ENCODE measurements around the gene NUP93. TPM values are rescaled to one million over a fixed set of nuclear protein-coding genes. Genes with fewer than 3 reads are reported as not detected.

NUP93 gene
- total RNA-seq, 1 experiment from 2014 or later = 144 TPM

GRCh38 chr16:56688762-56689161 lies 41.2 kb upstream of the NUP93 start:
- H3K4me1 ChIP-seq (ENCODE audit: control insufficient read depth in 1 of 2, insufficient read depth in 2 of 2, low read length in 2 of 2) = peaks cover 19 to 36% of the 10 kb centered on the region in 2 experiments
- CTCF ChIA-PET = no interaction called here
- TF ChIP-seq CTCF (IDR thresholded peaks at IDR 0.05 in 2 of 3, conservative IDR thresholded peaks at IDR 0.05 in 1 of 3; ENCODE audit: borderline replicate concordance in 1 of 3, insufficient read depth in 1 of 3, low read depth in 2 of 3, low read length in 2 of 3) (peak in 2 of 3 experiments; percentile 2 to 16; a peak in 1 of 6 replicates), POLR2A (IDR thresholded peaks at IDR 0.05; ENCODE audit: borderline replicate concordance, extremely low read depth, insufficient read depth, insufficient read length) (no peak), CBX3 (IDR thresholded peaks at IDR 0.05; ENCODE audit: low read depth) (no peak)
- no peak for DNase-seq (ENCODE audit: low read depth, low spot score)
- peak overlapping the region; percentile 30 for H3K4me2 ChIP-seq (ENCODE audit: low read length)
- no peaks in the 10 kb centered on the region for H3K9me3 ChIP-seq (ENCODE audit: control insufficient read depth in 1 of 2, insufficient read depth in 1 of 2, low read depth in 1 of 2, low read length in 2 of 2)
- no peak overlapping the region for H3K9ac ChIP-seq (ENCODE audit: low read length)
- H3K27ac ChIP-seq (ENCODE audit: low read depth, low read length) = no peak overlapping the region
- BruUV-seq (replicated peaks) = no TSS peak
- peak; percentile 47; the same call in 1 of the 2 replicates for ATAC-seq
- no peak overlapping the region for H2AFZ ChIP-seq (ENCODE audit: low read depth, low read length, poor library complexity, severe bottlenecking)
- H4K20me1 ChIP-seq (ENCODE audit: insufficient read depth) = no peaks in the 10 kb centered on the region
- H3K79me2 ChIP-seq (ENCODE audit: insufficient read depth, low read length) = no peaks in the 10 kb centered on the region
- H3K27me3 ChIP-seq (ENCODE audit: insufficient read depth, low read length) = no peaks in the 10 kb centered on the region
- H3K9me2 ChIP-seq (ENCODE audit: insufficient read depth) = no peaks in the 10 kb centered on the region
- intact Hi-C loops (cut with micrococcal nuclease) = no loop called here
- RAD21 ChIA-PET (ENCODE audit: low non-redundant PET in 1 of 2, low total read pairs in 2 of 2, uncharacterized antibody in 2 of 2, unreplicated experiment in 2 of 2) = no interaction called here
- no peaks in the 10 kb centered on the region for H3K36me3 ChIP-seq (ENCODE audit: control insufficient read depth in 1 of 2, insufficient read depth in 2 of 2, low read length in 2 of 2)
- no peak overlapping the region for H3K4me3 ChIP-seq (replicated peaks in 1 of 2; ENCODE audit: low read depth in 1 of 2, low read length in 2 of 2)
- POLR2A ChIA-PET = no interaction called here

- TF ChIP-seq JUND (IDR thresholded peaks at IDR 0.05) (peak; percentile 17; the same call in 1 of the 2 replicates), ELF1 (IDR thresholded peaks at IDR 0.05; ENCODE audit: borderline replicate concordance, low read depth) (no peak), CTCF (IDR thresholded peaks at IDR 0.05 in 2 of 3, conservative IDR thresholded peaks at IDR 0.05 in 1 of 3; ENCODE audit: borderline replicate concordance in 1 of 3, insufficient read depth in 1 of 3, low read depth in 2 of 3, low read length in 2 of 3) (no peak)
- H3K9me3 ChIP-seq (ENCODE audit: control insufficient read depth in 1 of 2, insufficient read depth in 1 of 2, low read depth in 1 of 2, low read length in 2 of 2) = no peaks in the 10 kb centered on the region
- H3K9ac ChIP-seq (ENCODE audit: low read length) = no peak overlapping the region
- H3K27ac ChIP-seq (ENCODE audit: low read depth, low read length) = no peak overlapping the region
- H3K4me3 ChIP-seq (replicated peaks in 1 of 2; ENCODE audit: low read depth in 1 of 2, low read length in 2 of 2) = no peak overlapping the region
- intact Hi-C loops (cut with micrococcal nuclease) = no loop called here
- ChIA-PET POLR2A (interaction anchor here (1.3 kb wide), 1 partner anchor 64 kb away, joined by 3 read pairs; the partner anchor contains the start of gene MT1E), CTCF (no interaction called here), RAD21 (ENCODE audit: low non-redundant PET in 1 of 2, low total read pairs in 2 of 2, uncharacterized antibody in 2 of 2, unreplicated experiment in 2 of 2) (no interaction called here)
- no TSS peak for BruUV-seq (replicated peaks)
- peaks cover 19 to 36% of the 10 kb centered on the region in 2 experiments for H3K4me1 ChIP-seq (ENCODE audit: control insufficient read depth in 1 of 2, insufficient read depth in 2 of 2, low read length in 2 of 2)
- H3K79me2 ChIP-seq (ENCODE audit: insufficient read depth, low read length) = no peaks in the 10 kb centered on the region
- DNase-seq (ENCODE audit: low read depth, low spot score) (no peak), ATAC-seq (no peak)
- H3K27me3 ChIP-seq (ENCODE audit: insufficient read depth, low read length) = no peaks in the 10 kb centered on the region
- H3K36me3 ChIP-seq (ENCODE audit: control insufficient read depth in 1 of 2, insufficient read depth in 2 of 2, low read length in 2 of 2) = no peaks in the 10 kb centered on the region
- no peak overlapping the region for H2AFZ ChIP-seq (ENCODE audit: low read depth, low read length, poor library complexity, severe bottlenecking)
- peak overlapping the region; percentile 30 for H3K4me2 ChIP-seq (ENCODE audit: low read length)
- no peaks in the 10 kb centered on the region for H4K20me1 ChIP-seq (ENCODE audit: insufficient read depth)
- H3K9me2 ChIP-seq (ENCODE audit: insufficient read depth) = no peaks in the 10 kb centered on the region
These were observed 40.8 kb upstream of the NUP93 start for GRCh38 chr16:56689171-56689570.

All from HCT116 (cell line).